H7 (cell line): ENCODE results near the gene RAB17. TPM values are rescaled to one million over a fixed set of nuclear protein-coding genes. Genes with fewer than 3 reads are reported as not detected.
"Not testable (repeated sequence)": the region's sequence is repeated elsewhere in the genome, so short reads cannot be mapped to it uniquely, and the experiment has no call there.

Experiments
- DNase-seq: peaks from one replicate; pipeline ENCODE4 v3.0.0; 2012
- H3K27me3 ChIP-seq: 2 replicates; pipeline ENCODE4 v1.6.0; 2011; ENCODE audit warnings: mild to moderate bottlenecking, low read length; ENCODE audit not compliant: control insufficient read depth, insufficient read depth
- H3K36me3 ChIP-seq: replicated peaks from 2 replicates; pipeline ENCODE4 v1.5.1; 2011; ENCODE audit warnings: low read length; ENCODE audit not compliant: control insufficient read depth, insufficient read depth
- H3K4me3 ChIP-seq: 2 replicates; pipeline ENCODE4 v1.5.1; 2011; ENCODE audit warnings: low read depth, mild to moderate bottlenecking, control low read depth, low read length, moderate library complexity; ENCODE audit not compliant: insufficient read depth
- total RNA-seq: library from RNA; depleted of rRNA; stranded (reverse); fragments of >200 nt; shearing (Covaris generic); gene quantifications from 2 replicates; pipeline ENCODE4 v1.2.3, GENCODE V29; 2014

RAB17 gene
- total RNA-seq, 1 experiment from 2014 or later: 25.5 TPM

- Histone ChIP-seq H3K36me3 (no peaks in the 10 kb centered on the region), H3K4me3 (no peak overlapping the region), H3K27me3 (no peaks in the 10 kb centered on the region; the same call in 1 of the 2 replicates)
- no peak for DNase-seq
These were observed 6.9 kb upstream of the RAB17 start for GRCh38 chr2:237597196-237598145.

GRCh38 chr2:237596520-237597195 is 6.1 kb upstream of the RAB17 start:
- peak; percentile 43 for DNase-seq
- Histone ChIP-seq H3K27me3 (no peaks in the 10 kb centered on the region; the same call in 1 of the 2 replicates), H3K4me3 (no peak overlapping the region), H3K36me3 (no peaks in the 10 kb centered on the region)

GRCh38 chr2:237595829-237596519 is 5.4 kb upstream of the RAB17 start:
- not testable (repeated sequence) for H3K4me3 ChIP-seq, H3K36me3 ChIP-seq, DNase-seq, H3K27me3 ChIP-seq

GRCh38 chr2:237594514-237594871 is 4.0 kb upstream of the RAB17 start:
- H3K27me3 ChIP-seq: no peaks in the 10 kb centered on the region; the same call in 1 of the 2 replicates
- H3K4me3 ChIP-seq: no peak overlapping the region
- H3K36me3 ChIP-seq: no peaks in the 10 kb centered on the region
- no peak for DNase-seq

GRCh38 chr2:237593596-237594320 is 3.2 kb upstream of the RAB17 start:
- no peak overlapping the region for H3K4me3 ChIP-seq
- DNase-seq: no peak
- no peaks in the 10 kb centered on the region; the same call in 1 of the 2 replicates for H3K27me3 ChIP-seq
- H3K36me3 ChIP-seq: no peaks in the 10 kb centered on the region

GRCh38 chr2:237593036-237593435 is 2.5 kb upstream of the RAB17 start:
- no peaks in the 10 kb centered on the region for H3K36me3 ChIP-seq
- no peak overlapping the region for H3K4me3 ChIP-seq
- DNase-seq: no peak
- no peaks in the 10 kb centered on the region; the same call in 1 of the 2 replicates for H3K27me3 ChIP-seq

- H3K27me3 ChIP-seq: no peaks in the 10 kb centered on the region; the same call in 1 of the 2 replicates
- H3K36me3 ChIP-seq: no peaks in the 10 kb centered on the region
- H3K4me3 ChIP-seq: no peak overlapping the region
- no peak for DNase-seq
These were observed 2.0 kb upstream of the RAB17 start for GRCh38 chr2:237592425-237592980.

GRCh38 chr2:237591141-237591881 is 777 bp upstream of the RAB17 start:
- peak; percentile 92 for DNase-seq
- Histone ChIP-seq H3K4me3 (peak overlapping the region; percentile 28), H3K27me3 (no peaks in the 10 kb centered on the region; the same call in 1 of the 2 replicates), H3K36me3 (no peaks in the 10 kb centered on the region; the same call in 1 of the 2 replicates)

- peaks cover 6% of the 10 kb centered on the region for H3K36me3 ChIP-seq
These were observed 2.4 kb downstream of the RAB17 start for GRCh38 chr2:237588044-237588696.

GRCh38 chr2:237585590-237586221 is 4.8 kb downstream of the RAB17 start:
- H3K36me3 ChIP-seq: peaks cover 8% of the 10 kb centered on the region
- DNase-seq: peak; percentile 54

More at GRCh38 chr2:237588044-237588696, 2.4 kb downstream of the RAB17 start:
- H3K27me3 ChIP-seq: no peaks in the 10 kb centered on the region
- peak overlapping the region; percentile 20; the same call in 1 of the 2 replicates for H3K4me3 ChIP-seq
- DNase-seq: peak; percentile 63

GRCh38 chr2:237583385-237584295 is 6.9 kb downstream of the RAB17 start:
- no peaks in the 10 kb centered on the region for H3K27me3 ChIP-seq
- no peak overlapping the region for H3K4me3 ChIP-seq
- peak; percentile 74 for DNase-seq
- peaks cover 10% of the 10 kb centered on the region for H3K36me3 ChIP-seq

More at GRCh38 chr2:237585590-237586221, 4.8 kb downstream of the RAB17 start:
- H3K4me3 ChIP-seq: no peak overlapping the region
- H3K27me3 ChIP-seq: no peaks in the 10 kb centered on the region
